ENCODE results near the gene TEX14. TPM values are rescaled to one million over a fixed set of nuclear protein-coding genes. Genes with fewer than 3 reads are reported as not detected.
A peak's percentile ranks its signal among the peaks of the same experiment; 100 is the strongest.
"Not testable (repeated sequence)": the region's sequence is repeated elsewhere in the genome, so short reads cannot be mapped to it uniquely, and the experiment has no call there.

Gene TEX14
- total RNA-seq, 1 donor from 2014 or later = not detected

DNA sequence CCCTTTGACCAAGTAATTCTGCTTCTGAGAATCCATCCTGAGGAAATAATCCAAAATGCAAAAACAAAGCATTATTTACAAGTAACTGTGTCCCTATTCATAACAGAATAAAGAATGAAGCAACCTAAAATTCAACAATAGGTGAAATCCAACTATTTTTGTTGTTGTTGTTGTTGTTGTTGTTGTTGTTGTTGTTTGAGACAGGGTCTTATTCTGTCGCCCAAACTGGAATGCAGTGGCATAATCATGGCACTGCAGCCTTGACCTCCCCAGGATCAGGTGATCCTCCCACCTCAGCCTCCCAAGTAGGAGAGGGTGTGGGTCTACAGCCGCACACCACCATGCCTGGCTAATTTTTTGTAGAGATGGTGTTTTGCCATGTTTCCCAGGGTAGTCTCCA, 101.5 kb downstream of the TEX14 start:
- intact Hi-C loops (cut with DNase I) = no loop called here
- Histone ChIP-seq H3K4me1 (no peaks in the 10 kb centered on the region), H3K36me3 (no peaks in the 10 kb centered on the region), H3K27ac (no peak overlapping the region), H3K9me3 (no peaks in the 10 kb centered on the region), H3K27me3 (no peaks in the 10 kb centered on the region), H3K4me3 (no peak overlapping the region)
- TF ChIP-seq, protein P1, sequence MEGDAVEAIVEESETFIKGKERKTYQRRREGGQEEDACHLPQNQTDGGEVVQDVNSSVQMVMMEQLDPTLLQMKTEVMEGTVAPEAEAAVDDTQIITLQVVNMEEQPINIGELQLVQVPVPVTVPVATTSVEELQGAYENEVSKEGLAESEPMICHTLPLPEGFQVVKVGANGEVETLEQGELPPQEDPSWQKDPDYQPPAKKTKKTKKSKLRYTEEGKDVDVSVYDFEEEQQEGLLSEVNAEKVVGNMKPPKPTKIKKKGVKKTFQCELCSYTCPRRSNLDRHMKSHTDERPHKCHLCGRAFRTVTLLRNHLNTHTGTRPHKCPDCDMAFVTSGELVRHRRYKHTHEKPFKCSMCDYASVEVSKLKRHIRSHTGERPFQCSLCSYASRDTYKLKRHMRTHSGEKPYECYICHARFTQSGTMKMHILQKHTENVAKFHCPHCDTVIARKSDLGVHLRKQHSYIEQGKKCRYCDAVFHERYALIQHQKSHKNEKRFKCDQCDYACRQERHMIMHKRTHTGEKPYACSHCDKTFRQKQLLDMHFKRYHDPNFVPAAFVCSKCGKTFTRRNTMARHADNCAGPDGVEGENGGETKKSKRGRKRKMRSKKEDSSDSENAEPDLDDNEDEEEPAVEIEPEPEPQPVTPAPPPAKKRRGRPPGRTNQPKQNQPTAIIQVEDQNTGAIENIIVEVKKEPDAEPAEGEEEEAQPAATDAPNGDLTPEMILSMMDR (IDR thresholded peaks at IDR 0.05) = no peak
- no peak for DNase-seq (ENCODE audit: low spot score in 2 of 2)

DNA sequence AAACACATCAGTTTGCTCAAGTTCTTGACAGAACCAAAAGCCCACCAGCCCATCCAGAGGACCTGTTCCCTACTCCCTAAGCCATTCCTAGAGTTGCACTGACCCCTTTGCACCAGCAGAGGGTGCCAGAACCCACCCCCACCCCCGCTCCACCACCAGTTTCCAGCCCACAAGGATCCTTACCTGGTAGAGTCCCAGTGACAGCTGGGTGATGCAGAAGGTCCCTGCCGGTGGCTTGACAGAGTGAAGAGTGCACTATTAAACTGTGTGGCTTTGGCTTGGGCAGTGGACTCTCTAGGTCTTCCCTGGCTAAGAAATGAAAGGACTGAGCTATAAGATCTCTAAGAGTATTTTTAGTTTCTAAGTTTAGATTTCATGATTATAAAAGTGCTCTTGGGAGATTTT, 104.1 kb downstream of the TEX14 start:
- TF ChIP-seq, protein P1 (IDR thresholded peaks at IDR 0.05) = peak; percentile 73 to 92 (median 90)
- intact Hi-C loops (cut with DNase I) = loop anchor here (2.0 kb wide), 1 partner anchor 69 kb away; no protein-coding TSS in a partner anchor
- no peaks in the 10 kb centered on the region for H3K4me1 ChIP-seq
- no peak overlapping the region for H3K4me3 ChIP-seq
- H3K9me3 ChIP-seq = no peaks in the 10 kb centered on the region
- H3K27me3 ChIP-seq = no peaks in the 10 kb centered on the region
- no peaks in the 10 kb centered on the region for H3K36me3 ChIP-seq
- DNase-seq (ENCODE audit: low spot score in 2 of 2) = peak in 1 of 2 donors; percentile 74
- no peak overlapping the region for H3K27ac ChIP-seq

DNA sequence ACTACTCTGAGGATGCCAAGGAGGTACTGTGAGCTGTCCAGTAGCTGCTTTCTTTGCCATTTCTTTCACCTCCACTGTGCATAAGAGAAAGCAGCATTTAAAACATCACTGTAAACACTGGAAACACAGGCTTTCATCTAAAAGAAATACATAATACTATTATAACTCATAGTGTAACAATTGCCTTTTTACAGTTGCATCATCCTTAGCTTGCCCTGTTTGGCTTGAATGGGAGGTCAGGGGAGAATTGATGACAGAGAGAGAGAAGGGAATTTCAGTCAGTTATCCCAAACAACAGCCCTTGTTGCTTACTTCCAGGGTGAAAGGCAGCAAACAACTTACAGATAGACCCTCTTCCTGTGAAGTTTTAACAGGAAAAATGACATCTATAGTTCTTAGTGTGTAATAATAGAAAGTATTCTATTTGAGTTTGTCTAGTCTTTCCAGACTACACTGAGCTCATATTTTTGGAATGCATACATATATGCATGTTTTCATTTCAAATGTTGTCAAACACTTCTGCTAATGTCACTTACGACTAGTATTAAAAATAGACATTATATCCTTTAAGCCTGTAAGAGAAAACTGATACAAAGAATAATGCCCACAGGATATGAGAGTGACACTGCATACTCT, 105.7 kb downstream of the TEX14 start:
- no peak for DNase-seq (ENCODE audit: low spot score in 2 of 2)
- no peak overlapping the region for H3K27ac ChIP-seq
- H3K36me3 ChIP-seq = no peaks in the 10 kb centered on the region
- intact Hi-C loops (cut with DNase I) = loop anchor here (2.0 kb wide), 1 partner anchor 67 kb away; no protein-coding TSS in a partner anchor
- no peaks in the 10 kb centered on the region for H3K9me3 ChIP-seq
- no peaks in the 10 kb centered on the region for H3K27me3 ChIP-seq
- no peaks in the 10 kb centered on the region for H3K4me1 ChIP-seq
- TF ChIP-seq, protein P1 (IDR thresholded peaks at IDR 0.05) = no peak
- no peak overlapping the region for H3K4me3 ChIP-seq

DNA sequence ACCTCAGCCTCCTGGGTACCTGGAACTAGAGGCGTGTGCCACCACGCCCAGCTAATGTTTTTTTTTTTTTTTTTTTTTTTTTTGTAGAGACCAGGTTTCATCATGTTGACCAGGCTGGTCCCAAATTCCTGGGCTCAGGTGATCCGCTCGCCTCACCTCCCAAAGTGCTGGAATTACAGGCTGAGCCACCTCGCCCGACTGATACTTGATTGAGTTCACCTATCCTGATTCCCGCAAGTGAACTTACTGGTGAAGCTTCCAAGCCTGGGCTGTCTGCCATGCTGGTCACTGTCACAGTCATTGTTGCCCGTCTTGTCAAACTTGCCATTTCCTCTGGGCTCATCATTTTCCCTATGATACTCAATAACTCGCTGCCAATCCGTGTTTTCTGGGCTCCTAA, 106.3 kb downstream of the TEX14 start:
- intact Hi-C loops (cut with DNase I) = no loop called here
- Histone ChIP-seq H3K9me3 (no peaks in the 10 kb centered on the region), H3K36me3 (no peaks in the 10 kb centered on the region), H3K4me1 (no peaks in the 10 kb centered on the region), H3K27me3 (no peaks in the 10 kb centered on the region), H3K27ac (no peak overlapping the region), H3K4me3 (no peak overlapping the region)
- no peak for DNase-seq (ENCODE audit: low spot score in 2 of 2)
- TF ChIP-seq, protein P1 (IDR thresholded peaks at IDR 0.05) = no peak

DNA sequence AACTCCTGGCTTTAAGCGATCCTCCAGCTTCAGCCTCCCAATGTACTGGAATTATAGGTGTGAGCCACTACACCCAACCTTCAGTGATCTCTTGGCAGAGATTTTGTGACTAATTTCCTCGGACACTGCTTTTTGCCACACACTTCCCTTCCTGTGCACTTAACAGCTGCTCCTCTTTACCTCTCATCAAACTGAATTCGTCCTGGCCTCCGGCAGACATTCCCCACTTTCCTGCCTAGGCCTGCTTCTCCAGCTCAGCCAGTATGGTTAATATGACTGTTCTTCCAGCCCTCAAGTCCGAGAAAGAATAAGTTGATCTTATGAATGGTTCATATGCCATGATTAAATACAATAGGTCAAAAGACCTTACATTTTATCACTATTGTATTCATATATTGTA, 108.4 kb downstream of the TEX14 start:
- H3K4me1 ChIP-seq = no peaks in the 10 kb centered on the region
- intact Hi-C loops (cut with DNase I) = no loop called here
- TF ChIP-seq, protein P1 (IDR thresholded peaks at IDR 0.05) = no peak
- H3K9me3 ChIP-seq = no peaks in the 10 kb centered on the region
- no peak overlapping the region for H3K4me3 ChIP-seq
- DNase-seq (ENCODE audit: low spot score in 2 of 2) = no peak
- no peak overlapping the region for H3K27ac ChIP-seq
- no peaks in the 10 kb centered on the region for H3K36me3 ChIP-seq
- no peaks in the 10 kb centered on the region for H3K27me3 ChIP-seq

DNA sequence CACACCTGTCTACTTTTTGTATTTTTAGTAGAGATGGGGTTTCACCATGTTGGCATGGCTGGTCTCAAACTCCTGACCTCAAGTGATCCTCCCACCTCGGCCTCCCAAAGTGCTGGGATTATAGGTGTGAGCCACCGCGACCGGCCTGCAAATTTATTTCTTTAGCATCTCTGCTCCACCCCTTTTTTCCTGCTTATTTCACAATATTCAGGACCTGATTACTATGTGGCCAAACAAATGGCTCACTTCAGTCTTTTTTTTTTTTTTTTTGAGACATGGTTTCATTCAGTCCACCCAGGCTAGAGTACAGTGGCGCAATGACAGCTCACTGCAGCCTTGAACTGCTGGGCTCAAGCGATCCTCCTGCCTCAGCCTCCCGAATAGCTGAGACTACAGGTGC, 109.1 kb downstream of the TEX14 start:
- H3K4me3 ChIP-seq; H3K9me3 ChIP-seq; H3K4me1 ChIP-seq; intact Hi-C loops (cut with DNase I); H3K27ac ChIP-seq; H3K27me3 ChIP-seq; DNase-seq (ENCODE audit: low spot score in 2 of 2); H3K36me3 ChIP-seq: not testable (repeated sequence)

All from ascending aorta (tissue), 2 donors.